Lung (tissue), 12 donors: ENCODE measurements around the gene C11orf58. TPM values are rescaled to one million over a fixed set of nuclear protein-coding genes. Genes with fewer than 3 reads are reported as not detected.

Source experiments
- ATAC-seq: fragments of 200-7000 bp; cut with Tn5 transposase; one replicate; pipeline ENCODE4 v1.9.1; 2020; ENCODE audit warnings: moderate number of reproducible peaks; ENCODE audit not compliant: insufficient read depth, low FRiP score
- DNase-seq, 3 donors: peaks; one replicate each; pipeline ENCODE4 v3.0.0-alpha.2; 2013 to 2017
- H3K27ac ChIP-seq, 2 donors: one replicate each; pipeline ENCODE4 v1.5.1; 2013; ENCODE audit warnings: mild to moderate bottlenecking in 2 of 2, moderate library complexity in 2 of 2, control low read depth in 1 of 2, inconsistent platforms in 1 of 2, low read depth in 1 of 2, low read length in 1 of 2
- H3K27me3 ChIP-seq, 3 donors: one replicate each; pipeline ENCODE4 v1.5.1; 2013; ENCODE audit warnings: low read length in 2 of 3; ENCODE audit not compliant: control insufficient read depth in 3 of 3, insufficient read depth in 3 of 3
- H3K36me3 ChIP-seq, 4 donors: one replicate each; pipeline ENCODE4 v1.5.1; 2013; ENCODE audit warnings: low read length in 4 of 4, mild to moderate bottlenecking in 1 of 4, moderate library complexity in 1 of 4; ENCODE audit not compliant: control insufficient read depth in 4 of 4, insufficient read depth in 4 of 4
- H3K4me1 ChIP-seq, 5 donors: one replicate each; pipeline ENCODE4 v1.5.1; 2013; ENCODE audit warnings: low read length in 5 of 5, mild to moderate bottlenecking in 2 of 5, moderate library complexity in 1 of 5; ENCODE audit not compliant: control insufficient read depth in 5 of 5, insufficient read depth in 5 of 5
- H3K4me3 ChIP-seq: one replicate; pipeline ENCODE4 v1.5.1; 2013; ENCODE audit warnings: mild to moderate bottlenecking, control low read depth, moderate library complexity
- H3K9ac ChIP-seq, 2 donors: one replicate each; pipeline ENCODE4 v1.5.1; 2013; ENCODE audit warnings: low read length in 2 of 2, control low read depth in 1 of 2; ENCODE audit not compliant: insufficient read depth in 1 of 2
- H3K9me3 ChIP-seq, 4 donors: one replicate each; pipeline ENCODE4 v1.5.1; 2013; ENCODE audit warnings: low read length in 3 of 4, mild to moderate bottlenecking in 1 of 4, moderate library complexity in 1 of 4; ENCODE audit not compliant: control insufficient read depth in 4 of 4, insufficient read depth in 3 of 4
- CTCF ChIP-seq: IDR thresholded peaks from 2 replicates; pipeline ENCODE4 v1.5.1; 2012; ENCODE audit warnings: mild to moderate bottlenecking; ENCODE audit errors: control extremely low read depth, extremely low read depth
- WGBS, 2 donors: extraction: QIAGEN DNeasy Blood & Tissue Kit; methylation state at CpG; one replicate each; pipeline ENCODE4 v1.1.7; 2013; 5-methylcytosine and 5-hydroxymethylcytosine counted together
- polyA plus RNA-seq, 2 donors: library from polyadenylated mRNA; stranded (reverse); fragments of 200-250 nt; gene quantifications; one replicate each; pipeline ENCODE4 v1.2.1, GENCODE V29; 2013
- total RNA-seq, 2 donors: library from RNA; depleted of rRNA in 1 of 2; stranded (reverse); fragments of >200 nt in 1 of 2; gene quantifications; one replicate each; pipeline ENCODE4 v1.2.1, GENCODE V29; 2014 to 2021
- donor health status: control.
- donor health status: control.
- donor health status: Bipolar disorder and iron deficiency.
- donor health status: healthy.
- donor health status: DM: yes; HTN: yes; CAD: no.

The C11orf58 gene
- total and polyA plus RNA-seq, 4 donors: 87.2 to 219 (median 97.9) TPM

GRCh38 chr11:16758382-16759024 is 20.1 kb downstream of the C11orf58 start:
- peaks cover 0 to 19% (median 7%) of the 10 kb centered on the region in 4 donors for H3K36me3 ChIP-seq
- 97% methylated on average over 4 of the region's 4 CpGs for WGBS, 2 donors
- no peak overlapping the region for H3K27ac ChIP-seq
- ATAC-seq (no peak), DNase-seq (no peak)
- H3K4me3 ChIP-seq: no peak overlapping the region
- H3K9me3 ChIP-seq: no peaks in the 10 kb centered on the region
- H3K9ac ChIP-seq: no peak overlapping the region
- peaks cover 0 to 1% (median 0%) of the 10 kb centered on the region in 5 donors for H3K4me1 ChIP-seq
- H3K27me3 ChIP-seq: no peaks in the 10 kb centered on the region
- no peak for TF ChIP-seq CTCF

GRCh38 chr11:16759857-16760508 is 21.5 kb downstream of the C11orf58 start:
- H3K4me3 ChIP-seq: no peak overlapping the region
- H3K27me3 ChIP-seq: no peaks in the 10 kb centered on the region
- H3K27ac ChIP-seq: no peak overlapping the region
- H3K4me1 ChIP-seq: peaks cover 0 to 1% (median 0%) of the 10 kb centered on the region in 5 donors
- ATAC-seq (no peak), DNase-seq (no peak)
- H3K9ac ChIP-seq: no peak overlapping the region
- H3K36me3 ChIP-seq: peaks cover 0 to 8% (median 3%) of the 10 kb centered on the region in 4 donors
- no peaks in the 10 kb centered on the region for H3K9me3 ChIP-seq
- WGBS, 2 donors: 45 to 57% methylated on average over 8 of the region's 8 CpGs
- no peak for TF ChIP-seq CTCF

GRCh38 chr11:16763746-16764145 is 25.3 kb downstream of the C11orf58 start:
- peaks cover 0 to 2% (median 0%) of the 10 kb centered on the region in 3 donors for H3K27me3 ChIP-seq
- TF ChIP-seq CTCF: no peak

More at GRCh38 chr11:16763746-16764145, 25.3 kb downstream of the C11orf58 start:
- Histone ChIP-seq H3K4me1 (no peaks in the 10 kb centered on the region), H3K27ac (no peak overlapping the region), H3K36me3 (no peaks in the 10 kb centered on the region), H3K9me3 (no peaks in the 10 kb centered on the region), H3K9ac (no peak overlapping the region), H3K4me3 (no peak overlapping the region)
- 95 to 97% methylated on average over 1 of the region's 1 CpG for WGBS, 2 donors
- DNase-seq (no peak), ATAC-seq (no peak)
